Neuronal stem cell (in vitro differentiated cells): ENCODE results near the gene S1PR4.
"Not testable (repeated sequence)": the region's sequence is repeated elsewhere in the genome, so short reads cannot be mapped to it uniquely, and the experiment has no call there.

Experiments
- DNase-seq: peaks from one replicate; pipeline ENCODE4 v3.0.0-alpha.2; 2013; ENCODE audit warnings: low spot score
- H2AFZ ChIP-seq: one replicate; pipeline ENCODE4 v1.6.1; 2013; ENCODE audit warnings: mild to moderate bottlenecking, low read length, inconsistent platforms
- H2AK5ac ChIP-seq: 2 replicates; pipeline ENCODE4 v1.6.1; 2013; ENCODE audit warnings: low read depth, mild to moderate bottlenecking, inconsistent platforms, low read length, moderate library complexity, mixed read lengths
- H2BK120ac ChIP-seq: 2 replicates; pipeline ENCODE4 v1.6.1; 2013; ENCODE audit warnings: low read depth, mild to moderate bottlenecking, inconsistent platforms, low read length, moderate library complexity, mixed read lengths
- H2BK12ac ChIP-seq: one replicate; pipeline ENCODE4 v1.6.1; 2013; ENCODE audit warnings: low read length, inconsistent platforms
- H2BK15ac ChIP-seq: 2 replicates; pipeline ENCODE4 v1.6.1; 2013; ENCODE audit warnings: mild to moderate bottlenecking, low read length, inconsistent platforms, mixed read lengths
- H2BK5ac ChIP-seq: one replicate; pipeline ENCODE4 v1.6.1; 2013; ENCODE audit warnings: inconsistent platforms, mild to moderate bottlenecking, low read length, moderate library complexity
- H3K14ac ChIP-seq: one replicate; pipeline ENCODE4 v1.6.1; 2013; ENCODE audit warnings: low read length, inconsistent platforms
- H3K18ac ChIP-seq: 2 replicates; pipeline ENCODE4 v1.6.1; 2013; ENCODE audit warnings: low read length, inconsistent platforms
- H3K23ac ChIP-seq: 2 replicates; pipeline ENCODE4 v1.6.1; 2013; ENCODE audit warnings: low read depth, mild to moderate bottlenecking, mixed read lengths, low read length, inconsistent platforms; ENCODE audit not compliant: poor library complexity
- H3K27ac ChIP-seq: replicated peaks from 3 replicates; pipeline ENCODE4 v1.5.1; 2013; ENCODE audit warnings: low read length, inconsistent platforms
- H3K27me3 ChIP-seq, 3 experiments: 2 replicates each; pipeline ENCODE4 v1.6.1; 2013; ENCODE audit warnings: low read length in 3 of 3, mild to moderate bottlenecking in 2 of 3, inconsistent platforms in 1 of 3, low read depth in 1 of 3, mixed read lengths in 1 of 3, moderate library complexity in 1 of 3; ENCODE audit not compliant: control insufficient read depth in 3 of 3, insufficient read depth in 3 of 3
- H3K36me3 ChIP-seq, 2 donors: replicated peaks in 1 of 2; 2 replicates each; pipeline ENCODE4 v1.6.1; 2013; ENCODE audit warnings: low read length in 2 of 2; ENCODE audit not compliant: control insufficient read depth in 2 of 2, insufficient read depth in 2 of 2
- H3K4ac ChIP-seq: 2 replicates; pipeline ENCODE4 v1.6.1; 2013; ENCODE audit warnings: inconsistent platforms, mild to moderate bottlenecking, low read length, moderate library complexity
- H3K4me1 ChIP-seq, 2 donors: 1 replicate in 1 of 2; 2 replicates in 1 of 2; pipeline ENCODE4 v1.6.1; 2013; ENCODE audit warnings: low read length in 2 of 2, low read depth in 1 of 2; ENCODE audit not compliant: control insufficient read depth in 2 of 2, insufficient read depth in 1 of 2
- H3K4me2 ChIP-seq: one replicate; pipeline ENCODE4 v1.6.1; 2013; ENCODE audit warnings: mild to moderate bottlenecking, low read length, inconsistent platforms; ENCODE audit not compliant: insufficient read depth, poor library complexity, severe bottlenecking
- H3K4me3 ChIP-seq, 2 donors: 2 replicates each; pipeline ENCODE4 v1.5.1; 2013; ENCODE audit warnings: low read length in 2 of 2, mild to moderate bottlenecking in 2 of 2, inconsistent platforms in 1 of 2, moderate library complexity in 1 of 2
- H3K79me1 ChIP-seq: one replicate; pipeline ENCODE4 v1.6.1; 2013; ENCODE audit warnings: low read depth, mild to moderate bottlenecking, inconsistent platforms, low read length, moderate library complexity
- H3K9ac ChIP-seq: one replicate; pipeline ENCODE4 v1.6.1; 2013; ENCODE audit warnings: mild to moderate bottlenecking, low read depth, low read length, inconsistent platforms; ENCODE audit not compliant: poor library complexity
- H3K9me3 ChIP-seq, 2 donors: replicated peaks in 1 of 2; 2 replicates each; pipeline versions ENCODE3 to v1.6.1; 2013; ENCODE audit warnings: low read length in 2 of 2, mild to moderate bottlenecking in 2 of 2, inconsistent platforms in 1 of 2, low read depth in 1 of 2, mixed read lengths in 1 of 2, moderate library complexity in 1 of 2; ENCODE audit not compliant: control insufficient read depth in 2 of 2, insufficient read depth in 1 of 2
- H4K8ac ChIP-seq: one replicate; pipeline ENCODE4 v1.6.1; 2013; ENCODE audit warnings: low read depth, mild to moderate bottlenecking, inconsistent platforms, low read length, moderate library complexity
- H4K91ac ChIP-seq: one replicate; pipeline ENCODE4 v1.6.1; 2013; ENCODE audit warnings: low read length, low read depth, mild to moderate bottlenecking, inconsistent platforms; ENCODE audit not compliant: poor library complexity
- WGBS, 2 donors: extraction: QIAGEN DNeasy Blood & Tissue Kit; methylation state at CpG; one replicate each; pipeline ENCODE4 v1.1.7; 2013; ENCODE audit warnings: missing lambda C conversion rate in 2 of 2, mixed read lengths in 1 of 2; ENCODE audit not compliant: insufficient read length in 2 of 2, insufficient replicate concordance in 1 of 2; ENCODE audit errors: extremely low coverage in 2 of 2; 5-methylcytosine and 5-hydroxymethylcytosine counted together

Gene S1PR4

DNA sequence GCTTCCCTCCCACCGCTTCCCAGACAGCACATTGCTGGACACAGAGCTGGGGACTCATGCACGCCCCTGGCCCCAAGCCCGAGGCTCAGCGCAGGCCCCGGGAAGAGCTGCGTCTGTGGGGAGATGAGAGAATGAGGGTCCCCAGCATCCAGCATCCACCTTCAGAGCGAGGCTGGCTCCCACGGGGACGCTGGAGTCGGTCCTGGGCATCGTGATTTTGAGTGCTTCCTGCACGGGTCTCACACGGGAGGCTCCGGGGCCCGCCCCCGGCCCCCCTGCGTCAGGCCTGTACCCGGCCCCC, 11.9 kb downstream of the S1PR4 start:
- H3K14ac ChIP-seq = peak overlapping the region; percentile 89
- H4K91ac ChIP-seq = no peak overlapping the region
- H3K4ac ChIP-seq = no peak overlapping the region
- no peak overlapping the region for H3K4me3 ChIP-seq
- H3K4me2 ChIP-seq = no peak overlapping the region
- H2BK120ac ChIP-seq = no peak overlapping the region
- no peak overlapping the region for H3K27ac ChIP-seq
- no peak overlapping the region for H3K23ac ChIP-seq
- no peak overlapping the region for H2BK15ac ChIP-seq
- no peaks in the 10 kb centered on the region for H3K27me3 ChIP-seq
- no peak overlapping the region for H3K9ac ChIP-seq
- no CpG with 5 or more reads among the region's 18 CpGs for WGBS, 2 donors
- H2BK12ac ChIP-seq = no peak overlapping the region
- H3K18ac ChIP-seq = no peak overlapping the region
- no peak overlapping the region for H2AK5ac ChIP-seq
- no peak overlapping the region for H2BK5ac ChIP-seq
- H4K8ac ChIP-seq = no peak overlapping the region
- peaks cover 49% of the 10 kb centered on the region for H3K79me1 ChIP-seq
- DNase-seq = no peak
- no peaks in the 10 kb centered on the region for H3K9me3 ChIP-seq
- peaks cover 6 to 10% of the 10 kb centered on the region in 2 donors for H3K4me1 ChIP-seq
- H3K36me3 ChIP-seq = peaks cover 8 to 28% of the 10 kb centered on the region in 2 donors
- no peak overlapping the region for H2AFZ ChIP-seq

DNA sequence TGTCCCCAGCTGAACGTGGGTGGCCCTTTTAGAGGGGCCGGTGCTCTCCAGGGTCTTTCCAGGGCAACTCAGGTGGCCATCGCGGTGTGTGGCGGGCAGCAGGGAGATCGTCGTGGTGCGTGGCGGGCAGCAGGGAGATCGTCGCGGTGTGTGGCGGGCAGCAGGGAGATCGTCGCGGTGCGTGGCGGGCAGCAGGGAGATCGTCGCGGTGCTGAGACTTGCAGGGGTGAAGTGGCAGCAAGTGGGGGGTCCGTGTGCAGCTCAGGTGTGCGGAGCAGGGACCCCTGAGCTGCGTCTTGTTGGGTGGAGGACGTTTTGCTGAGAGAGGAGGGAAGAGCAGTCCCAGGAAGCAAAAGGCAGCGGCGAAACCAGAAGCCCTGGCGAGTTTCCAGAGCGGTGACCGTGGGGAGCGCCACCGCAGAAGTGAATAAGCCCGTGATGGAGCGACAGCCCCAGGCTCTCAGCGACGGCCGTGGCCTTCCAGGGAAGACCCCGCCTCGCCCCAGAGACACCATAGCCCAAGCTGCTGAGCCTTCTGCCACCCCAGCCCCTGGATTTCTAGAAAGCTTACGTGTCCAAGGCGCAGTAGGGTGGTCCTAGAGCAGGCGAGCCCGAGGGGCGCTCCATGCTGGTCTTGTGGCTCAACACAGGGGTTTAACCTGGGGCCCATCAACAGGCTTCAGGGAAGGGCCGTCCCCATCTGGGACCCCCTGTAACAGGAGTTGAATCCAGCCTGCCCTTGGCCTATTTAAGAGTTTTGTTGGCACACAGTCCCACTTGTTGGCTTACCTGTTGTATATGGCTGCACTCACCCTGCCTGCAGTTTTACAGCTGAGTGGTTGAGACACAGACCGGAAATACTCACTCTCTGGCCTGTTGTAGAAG, 12.6 kb downstream of the S1PR4 start:
- H3K4me1 ChIP-seq = peaks cover 6 to 10% of the 10 kb centered on the region in 2 donors
- peaks cover 45% of the 10 kb centered on the region for H3K79me1 ChIP-seq
- WGBS, 2 donors = no CpG with 5 or more reads among the region's 46 CpGs
- H2BK5ac ChIP-seq = no peak overlapping the region
- no peak overlapping the region for H4K91ac ChIP-seq
- peaks cover 10 to 34% of the 10 kb centered on the region in 2 donors for H3K36me3 ChIP-seq
- peak overlapping the region; percentile 13 for H3K18ac ChIP-seq
- DNase-seq = no peak
- no peak overlapping the region for H2BK15ac ChIP-seq
- H2AFZ ChIP-seq = no peak overlapping the region
- H3K9ac ChIP-seq = peak overlapping the region; percentile 70
- H3K4ac ChIP-seq = no peak overlapping the region
- H3K27ac ChIP-seq = no peak overlapping the region
- H2BK120ac ChIP-seq = no peak overlapping the region
- H2BK12ac ChIP-seq = no peak overlapping the region
- no peaks in the 10 kb centered on the region for H3K9me3 ChIP-seq
- no peaks in the 10 kb centered on the region for H3K27me3 ChIP-seq
- no peak overlapping the region for H2AK5ac ChIP-seq
- H3K23ac ChIP-seq = no peak overlapping the region
- no peak overlapping the region for H3K4me3 ChIP-seq
- no peak overlapping the region for H3K4me2 ChIP-seq
- H4K8ac ChIP-seq = no peak overlapping the region
- H3K14ac ChIP-seq = no peak overlapping the region

DNA sequence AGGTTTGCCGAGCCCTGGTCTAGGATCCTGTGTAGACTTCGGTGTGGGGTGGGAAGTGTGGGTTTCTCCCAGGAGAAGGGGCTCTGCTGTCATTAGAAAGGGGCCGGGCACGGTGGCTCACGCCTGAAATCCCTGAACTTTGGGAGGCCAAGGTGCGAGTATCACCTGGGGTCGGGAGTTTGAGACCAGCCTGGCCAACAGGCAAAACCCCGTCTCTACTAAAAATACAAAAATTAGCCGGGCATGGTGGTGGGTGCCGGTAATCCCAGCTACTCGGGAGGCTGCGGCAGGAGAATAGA, 13.2 kb downstream of the S1PR4 start:
- H4K8ac ChIP-seq, H3K4ac ChIP-seq, H3K9ac ChIP-seq, H3K27ac ChIP-seq, H4K91ac ChIP-seq, H2AFZ ChIP-seq, H3K4me3 ChIP-seq, H3K9me3 ChIP-seq, H2AK5ac ChIP-seq, H2BK12ac ChIP-seq, H3K27me3 ChIP-seq, H3K23ac ChIP-seq, DNase-seq, H2BK120ac ChIP-seq, H2BK15ac ChIP-seq, H3K14ac ChIP-seq, H3K18ac ChIP-seq, H2BK5ac ChIP-seq, H3K4me1 ChIP-seq, H3K4me2 ChIP-seq: not testable (repeated sequence)
- Histone ChIP-seq H3K79me1 (peaks cover 43% of the 10 kb centered on the region), H3K36me3 (peaks cover 10 to 34% of the 10 kb centered on the region in 2 donors)
- WGBS, 2 donors = no CpG with 5 or more reads among the region's 12 CpGs

DNA sequence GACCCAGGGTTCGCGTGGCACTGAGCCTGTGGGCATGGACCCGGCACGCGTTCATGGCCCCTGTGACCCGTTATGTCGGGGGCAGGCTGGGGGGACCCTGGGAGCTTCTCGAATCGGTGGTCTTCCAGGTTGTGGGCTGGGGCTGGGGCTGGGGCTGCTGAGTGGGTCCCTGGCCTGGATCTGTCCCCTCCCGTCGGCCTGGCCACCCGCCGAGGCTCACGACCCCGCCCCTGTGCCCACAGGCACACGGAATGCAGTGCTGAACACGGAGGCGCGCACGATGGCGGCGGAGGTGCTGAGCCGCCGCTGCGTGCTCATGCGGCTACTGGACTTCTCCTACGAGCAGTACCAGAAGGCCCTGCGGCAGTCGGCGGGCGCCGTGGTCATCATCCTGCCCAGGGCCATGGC, 13.7 kb downstream of the S1PR4 start:
- peaks cover under 1 to 1% of the 10 kb centered on the region in 2 donors for H3K4me1 ChIP-seq
- WGBS, 2 donors = no CpG with 5 or more reads among the region's 32 CpGs
- H3K4ac ChIP-seq = no peak overlapping the region
- no peak overlapping the region for H4K8ac ChIP-seq
- no peaks in the 10 kb centered on the region for H3K27me3 ChIP-seq
- no peak overlapping the region for H2BK120ac ChIP-seq
- no peak overlapping the region for H3K4me3 ChIP-seq
- no peak overlapping the region for H2AK5ac ChIP-seq
- H4K91ac ChIP-seq = no peak overlapping the region
- H3K79me1 ChIP-seq = peaks cover 39% of the 10 kb centered on the region
- H3K14ac ChIP-seq = no peak overlapping the region
- H2BK12ac ChIP-seq = no peak overlapping the region
- DNase-seq = no peak
- peaks cover 12 to 34% of the 10 kb centered on the region in 2 donors for H3K36me3 ChIP-seq
- H3K18ac ChIP-seq = no peak overlapping the region
- no peak overlapping the region for H2BK5ac ChIP-seq
- H3K9ac ChIP-seq = no peak overlapping the region
- no peak overlapping the region for H3K23ac ChIP-seq
- no peak overlapping the region for H3K4me2 ChIP-seq
- H2AFZ ChIP-seq = no peak overlapping the region
- H3K27ac ChIP-seq = no peak overlapping the region
- no peaks in the 10 kb centered on the region for H3K9me3 ChIP-seq
- H2BK15ac ChIP-seq = no peak overlapping the region
